ENCODE data around the gene FBXO38.

The FBXO38 gene

DNA sequence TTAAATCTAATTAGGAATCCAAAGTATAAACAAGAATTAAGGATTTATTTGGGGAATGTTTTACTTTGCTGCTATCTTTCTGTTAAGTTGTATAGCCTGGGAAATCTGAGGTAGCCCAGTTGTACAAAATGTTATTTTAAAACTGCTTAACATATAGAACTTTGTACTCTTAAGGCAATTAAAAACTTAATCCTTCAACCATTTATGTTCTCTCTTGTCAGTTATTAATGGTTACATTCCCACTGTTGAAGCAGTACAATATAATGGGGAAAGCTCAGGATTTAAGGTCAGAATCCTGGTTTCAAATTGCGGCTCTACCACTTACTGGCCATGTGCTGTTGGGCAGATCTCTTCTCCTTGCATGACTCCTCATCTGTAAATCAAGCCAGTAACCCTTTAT is 32.7 kb downstream of the FBXO38 start:
- Histone ChIP-seq H3K9ac (ENCODE audit: low read depth, low read length, poor library complexity, severe bottlenecking) (no peak overlapping the region), H3K4me2 (ENCODE audit: low read depth, low read length, poor library complexity, severe bottlenecking) (no peak overlapping the region), H3F3A (ENCODE audit: low read depth) (no peaks in the 10 kb centered on the region), H3K9me2 (replicated peaks; ENCODE audit: low read depth, low read length) (no peaks in the 10 kb centered on the region), H2AFZ (ENCODE audit: low read length) (no peak overlapping the region), H3K4me3 (ENCODE audit: low read length, poor library complexity, severe bottlenecking) (no peak overlapping the region), H3K79me2 (ENCODE audit: insufficient read depth, low read length) (no peaks in the 10 kb centered on the region), H3K9me3 (ENCODE audit: insufficient read depth, low read depth, low read length) (no peaks in the 10 kb centered on the region), H3K4me1 (ENCODE audit: insufficient read depth, low read length, poor library complexity, severe bottlenecking) (no peaks in the 10 kb centered on the region), H3K27me3 (ENCODE audit: insufficient read depth, low read length, poor library complexity, severe bottlenecking) (no peaks in the 10 kb centered on the region), H3K36me3 (ENCODE audit: insufficient read depth, low read length) (peaks cover 78% of the 10 kb centered on the region; the same call in 1 of the 2 replicates), H4K20me1 (ENCODE audit: insufficient read depth, low read length, poor library complexity, severe bottlenecking) (no peaks in the 10 kb centered on the region)
- TF ChIP-seq EZH2phosphoT487 (IDR thresholded peaks at IDR 0.05; ENCODE audit: borderline replicate concordance) (no peak), CTCF (conservative IDR thresholded peaks at IDR 0.05; ENCODE audit: low read length) (no peak)

DNA sequence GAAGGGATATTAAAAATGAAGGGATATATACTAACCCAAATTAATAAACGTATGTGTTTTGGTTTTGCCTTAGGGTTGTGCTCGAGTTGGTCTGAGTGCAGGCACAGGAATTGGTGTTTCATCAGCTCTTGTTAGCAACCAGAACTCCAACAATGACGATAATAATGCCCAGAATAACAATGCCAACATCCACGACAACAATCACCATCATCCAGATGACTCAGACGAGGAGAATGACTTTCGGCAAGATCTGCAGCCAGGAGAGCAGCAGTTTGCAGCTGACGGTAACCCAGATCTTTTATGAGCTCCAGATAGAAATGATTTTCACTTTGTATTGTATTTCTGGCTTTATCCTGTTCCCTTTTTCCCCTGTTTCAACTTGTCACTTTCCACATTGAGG is 33.2 kb downstream of the FBXO38 start:
- H3K27me3 ChIP-seq (ENCODE audit: insufficient read depth, low read length, poor library complexity, severe bottlenecking): no peaks in the 10 kb centered on the region
- no peaks in the 10 kb centered on the region for H3F3A ChIP-seq (ENCODE audit: low read depth)
- no peak overlapping the region for H3K4me3 ChIP-seq (ENCODE audit: low read length, poor library complexity, severe bottlenecking)
- TF ChIP-seq CTCF (conservative IDR thresholded peaks at IDR 0.05; ENCODE audit: low read length) (no peak), EZH2phosphoT487 (IDR thresholded peaks at IDR 0.05; ENCODE audit: borderline replicate concordance) (no peak)
- H3K9me2 ChIP-seq (replicated peaks; ENCODE audit: low read depth, low read length): no peaks in the 10 kb centered on the region
- H3K4me2 ChIP-seq (ENCODE audit: low read depth, low read length, poor library complexity, severe bottlenecking): no peak overlapping the region
- H3K4me1 ChIP-seq (ENCODE audit: insufficient read depth, low read length, poor library complexity, severe bottlenecking): no peaks in the 10 kb centered on the region
- H3K9me3 ChIP-seq (ENCODE audit: insufficient read depth, low read depth, low read length): no peaks in the 10 kb centered on the region
- no peaks in the 10 kb centered on the region for H4K20me1 ChIP-seq (ENCODE audit: insufficient read depth, low read length, poor library complexity, severe bottlenecking)
- H3K79me2 ChIP-seq (ENCODE audit: insufficient read depth, low read length): no peaks in the 10 kb centered on the region
- H2AFZ ChIP-seq (ENCODE audit: low read length): no peak overlapping the region
- no peak overlapping the region for H3K9ac ChIP-seq (ENCODE audit: low read depth, low read length, poor library complexity, severe bottlenecking)
- H3K36me3 ChIP-seq (ENCODE audit: insufficient read depth, low read length): peaks cover 76% of the 10 kb centered on the region; the same call in 1 of the 2 replicates

DNA sequence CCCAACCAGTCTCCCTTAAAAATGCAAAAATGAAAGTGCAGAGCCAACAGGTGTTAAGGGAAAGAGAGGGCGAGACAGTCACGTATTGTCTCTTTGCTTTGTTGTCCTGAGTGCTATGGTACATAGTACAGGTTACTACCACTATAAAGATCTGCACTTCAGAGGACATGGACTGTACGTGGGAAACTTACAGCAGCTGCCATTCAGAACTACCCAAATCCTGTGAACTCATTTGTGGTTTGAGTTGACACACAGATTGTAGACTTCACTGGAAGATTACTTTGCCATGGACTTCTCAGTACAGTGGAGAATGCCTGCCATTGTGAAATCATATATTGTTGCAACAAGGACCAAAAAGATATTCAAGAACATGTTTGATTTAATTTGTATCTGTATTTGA is 34.8 kb downstream of the FBXO38 start:
- H3K4me2 ChIP-seq (ENCODE audit: low read depth, low read length, poor library complexity, severe bottlenecking): no peak overlapping the region
- H3K4me1 ChIP-seq (ENCODE audit: insufficient read depth, low read length, poor library complexity, severe bottlenecking): no peaks in the 10 kb centered on the region
- no peaks in the 10 kb centered on the region for H3F3A ChIP-seq (ENCODE audit: low read depth)
- H3K27me3 ChIP-seq (ENCODE audit: insufficient read depth, low read length, poor library complexity, severe bottlenecking): no peaks in the 10 kb centered on the region
- H3K4me3 ChIP-seq (ENCODE audit: low read length, poor library complexity, severe bottlenecking): no peak overlapping the region
- H3K9ac ChIP-seq (ENCODE audit: low read depth, low read length, poor library complexity, severe bottlenecking): no peak overlapping the region
- H3K9me2 ChIP-seq (replicated peaks; ENCODE audit: low read depth, low read length): no peaks in the 10 kb centered on the region
- no peak for TF ChIP-seq CTCF (conservative IDR thresholded peaks at IDR 0.05; ENCODE audit: low read length)
- TF ChIP-seq EZH2phosphoT487 (IDR thresholded peaks at IDR 0.05; ENCODE audit: borderline replicate concordance): no peak
- H2AFZ ChIP-seq (ENCODE audit: low read length): no peak overlapping the region
- peaks cover 79% of the 10 kb centered on the region; the same call in 1 of the 2 replicates for H3K36me3 ChIP-seq (ENCODE audit: insufficient read depth, low read length)
- no peaks in the 10 kb centered on the region for H4K20me1 ChIP-seq (ENCODE audit: insufficient read depth, low read length, poor library complexity, severe bottlenecking)
- no peaks in the 10 kb centered on the region for H3K9me3 ChIP-seq (ENCODE audit: insufficient read depth, low read depth, low read length)
- no peaks in the 10 kb centered on the region for H3K79me2 ChIP-seq (ENCODE audit: insufficient read depth, low read length)
